ENCODE measurements around the gene SHD. TPM values are rescaled to one million over a fixed set of nuclear protein-coding genes. Genes with fewer than 3 reads are reported as not detected.

Gene SHD
- total RNA-seq, 2 experiments from 2014 or later: 0.14 to 0.64 TPM

GRCh38 chr19:4232614-4233281, 46.3 kb upstream of the SHD start:
- H3K27me3 ChIP-seq (ENCODE audit: control insufficient read depth in 1 of 2, insufficient read depth in 2 of 2, low read length in 2 of 2): peaks cover 17 to 26% of the 10 kb centered on the region in 2 experiments
- no peak overlapping the region for H3K27ac ChIP-seq (ENCODE audit: low read depth in 1 of 2, low read length in 2 of 2)
- H3K9me3 ChIP-seq (ENCODE audit: control insufficient read depth in 1 of 2, insufficient read depth in 1 of 2, low read length in 2 of 2): peaks cover 0 to 18% of the 10 kb centered on the region in 2 experiments
- peaks cover 28% of the 10 kb centered on the region for H3K27me3 Mint-ChIP-seq
- H3K4me1 ChIP-seq (ENCODE audit: insufficient read depth, low read length): peaks cover 9% of the 10 kb centered on the region
- no peak for ATAC-seq (ENCODE audit: poor library complexity)
- no peak overlapping the region for H3K27ac Mint-ChIP-seq
- no peaks in the 10 kb centered on the region for H3K36me3 ChIP-seq (ENCODE audit: insufficient read depth, low read length)
- intact Hi-C loops (cut with DNase I, micrococcal nuclease): no loop called here
- H3K4me1 Mint-ChIP-seq (ENCODE audit: low read depth): no peaks in the 10 kb centered on the region
- H3K4me3 ChIP-seq (ENCODE audit: low read length): no peak overlapping the region
- H3K4me3 Mint-ChIP-seq: no peak overlapping the region
- H3K36me3 Mint-ChIP-seq (ENCODE audit: low read depth): no peaks in the 10 kb centered on the region
- CTCF ChIA-PET: interaction anchor here (0.7 kb wide), 1 partner anchor 286 kb away, joined by 3 read pairs; the partner anchor contains the start of gene PLIN4
- no peak for DNase-seq
- POLR2A ChIA-PET: no interaction called here
- H3K9me3 Mint-ChIP-seq: no peaks in the 10 kb centered on the region
- no peak for TF ChIP-seq CTCF (IDR thresholded peaks at IDR 0.05)

- no peak overlapping the region for H3K4me3 Mint-ChIP-seq
- H3K27ac Mint-ChIP-seq: no peak overlapping the region
- H3K36me3 Mint-ChIP-seq (ENCODE audit: low read depth): no peaks in the 10 kb centered on the region
- DNase-seq (peak; percentile 47 to 77 (median 61)), ATAC-seq (ENCODE audit: poor library complexity) (peak; percentile 81)
- Histone ChIP-seq H3K27me3 (ENCODE audit: control insufficient read depth in 1 of 2, insufficient read depth in 2 of 2, low read length in 2 of 2) (peaks cover 17 to 21% of the 10 kb centered on the region in 2 experiments), H3K27ac (ENCODE audit: low read depth in 1 of 2, low read length in 2 of 2) (no peak overlapping the region), H3K4me3 (ENCODE audit: low read length) (no peak overlapping the region), H3K4me1 (ENCODE audit: insufficient read depth, low read length) (peaks cover 9% of the 10 kb centered on the region), H3K36me3 (ENCODE audit: insufficient read depth, low read length) (no peaks in the 10 kb centered on the region), H3K9me3 (ENCODE audit: control insufficient read depth in 1 of 2, insufficient read depth in 1 of 2, low read length in 2 of 2) (peaks cover 0 to 18% of the 10 kb centered on the region in 2 experiments)
- no peaks in the 10 kb centered on the region for H3K4me1 Mint-ChIP-seq (ENCODE audit: low read depth)
- peak; percentile 33 for TF ChIP-seq CTCF (IDR thresholded peaks at IDR 0.05)
- ChIA-PET CTCF (no interaction called here), POLR2A (no interaction called here)
- no peaks in the 10 kb centered on the region for H3K9me3 Mint-ChIP-seq
- intact Hi-C loops (cut with DNase I, micrococcal nuclease): no loop called here
- peaks cover 28% of the 10 kb centered on the region for H3K27me3 Mint-ChIP-seq
Observed at GRCh38 chr19:4233282-4233853, 45.7 kb upstream of the SHD start.

GRCh38 chr19:4234142-4234861, 44.8 kb upstream of the SHD start:
- intact Hi-C loops (cut with DNase I, micrococcal nuclease): no loop called here
- no peaks in the 10 kb centered on the region for H3K4me1 Mint-ChIP-seq (ENCODE audit: low read depth)
- H3K9me3 Mint-ChIP-seq: no peaks in the 10 kb centered on the region
- no peaks in the 10 kb centered on the region for H3K36me3 Mint-ChIP-seq (ENCODE audit: low read depth)
- no peak overlapping the region for H3K27ac Mint-ChIP-seq
- Histone ChIP-seq H3K9me3 (ENCODE audit: control insufficient read depth in 1 of 2, insufficient read depth in 1 of 2, low read length in 2 of 2) (peaks cover 0 to 14% of the 10 kb centered on the region in 2 experiments), H3K36me3 (ENCODE audit: insufficient read depth, low read length) (no peaks in the 10 kb centered on the region), H3K27ac (ENCODE audit: low read depth in 1 of 2, low read length in 2 of 2) (no peak overlapping the region), H3K4me3 (ENCODE audit: low read length) (no peak overlapping the region), H3K4me1 (ENCODE audit: insufficient read depth, low read length) (peaks cover 4% of the 10 kb centered on the region), H3K27me3 (ENCODE audit: control insufficient read depth in 1 of 2, insufficient read depth in 2 of 2, low read length in 2 of 2) (peaks cover 11% of the 10 kb centered on the region in 2 experiments)
- POLR2A ChIA-PET: no interaction called here
- CTCF ChIA-PET: no interaction called here
- DNase-seq (no peak), ATAC-seq (ENCODE audit: poor library complexity) (no peak)
- peaks cover 27% of the 10 kb centered on the region for H3K27me3 Mint-ChIP-seq
- no peak for TF ChIP-seq CTCF (IDR thresholded peaks at IDR 0.05)
- H3K4me3 Mint-ChIP-seq: no peak overlapping the region

All from CD4-positive, alpha-beta T cell (primary cell).